GM23338 (cell line): Measurements from ENCODE around the gene TSPAN12. TPM values are rescaled to one million over a fixed set of nuclear protein-coding genes. Genes with fewer than 3 reads are reported as not detected.

ENCODE experiments used
- ATAC-seq: fragments of 200-7000 bp; cut with Tn5 transposase; 3 replicates; pipeline ENCODE4 v1.9.1; 2020
- DNase-seq: peaks from one replicate; pipeline ENCODE4 v3.0.0-alpha.2; 2015; ENCODE audit warnings: low spot score
- H2AFZ ChIP-seq: fragments of 200-600 bp; sonication (generic); 2 replicates; pipeline ENCODE4 v1.8.0; 2016; ENCODE audit warnings: antibody characterized with exemption, mild to moderate bottlenecking, moderate library complexity
- H3F3A ChIP-seq: fragments of 200-600 bp; sonication (generic); replicated peaks from 2 replicates; pipeline ENCODE4 v1.8.0; 2017; ENCODE audit warnings: antibody characterized with exemption, mixed run types, low read depth
- H3K27ac ChIP-seq: fragments of 200-600 bp; sonication (generic); 2 replicates; pipeline ENCODE4 v1.6.1; 2016; ENCODE audit warnings: low read depth
- H3K27me3 ChIP-seq: fragments of 200-600 bp; sonication (generic); 2 replicates; pipeline ENCODE4 v1.8.0; 2016; ENCODE audit warnings: mild to moderate bottlenecking, mixed run types, moderate library complexity; ENCODE audit not compliant: insufficient read depth
- H3K36me3 ChIP-seq: fragments of 200-600 bp; sonication (generic); 2 replicates; pipeline ENCODE4 v1.8.0; 2016; ENCODE audit warnings: mild to moderate bottlenecking; ENCODE audit not compliant: insufficient read depth
- H3K4me1 ChIP-seq: fragments of 200-600 bp; sonication (generic); 2 replicates; pipeline ENCODE4 v1.8.0; 2016; ENCODE audit warnings: mild to moderate bottlenecking, moderate library complexity; ENCODE audit not compliant: insufficient read depth
- H3K4me2 ChIP-seq: fragments of 200-600 bp; sonication (generic); 2 replicates; pipeline ENCODE4 v1.7.1; 2017; ENCODE audit warnings: mixed run types
- H3K4me3 ChIP-seq: fragments of 200-600 bp; sonication (generic); 2 replicates; pipeline ENCODE4 v1.6.1; 2016; ENCODE audit warnings: mixed run types
- H3K79me2 ChIP-seq: fragments of 200-600 bp; sonication (generic); replicated peaks from 2 replicates; pipeline ENCODE4 v1.8.0; 2017; ENCODE audit warnings: mild to moderate bottlenecking; ENCODE audit not compliant: insufficient read depth
- H3K9me2 ChIP-seq: fragments of 200-600 bp; sonication (generic); 2 replicates; pipeline ENCODE4 v1.8.0; 2017; ENCODE audit not compliant: insufficient read depth
- H4K20me1 ChIP-seq: fragments of 200-600 bp; sonication (generic); replicated peaks from 2 replicates; pipeline ENCODE4 v1.8.0; 2017; ENCODE audit warnings: mild to moderate bottlenecking; ENCODE audit not compliant: insufficient read depth
- H3K27ac Mint-ChIP-seq: 2 replicates; pipeline ENCODE4 v1.8.0; 2020; ENCODE audit warnings: inconsistent platforms, mild to moderate bottlenecking, moderate library complexity, mixed read lengths
- H3K27me3 Mint-ChIP-seq: 3 replicates; pipeline ENCODE4 v1.8.0; 2022; ENCODE audit warnings: low read depth, mild to moderate bottlenecking, moderate library complexity, mixed read lengths, inconsistent platforms; ENCODE audit not compliant: insufficient read depth, poor library complexity
- H3K36me3 Mint-ChIP-seq: 3 replicates; pipeline ENCODE4 v1.8.0; 2021; ENCODE audit warnings: low read depth, mild to moderate bottlenecking, inconsistent platforms, moderate library complexity, mixed read lengths
- H3K4me1 Mint-ChIP-seq: 3 replicates; pipeline ENCODE4 v1.8.0; 2020; ENCODE audit warnings: mild to moderate bottlenecking, inconsistent platforms, mixed read lengths
- H3K4me3 Mint-ChIP-seq: 3 replicates; pipeline ENCODE4 v1.8.0; 2021; ENCODE audit warnings: moderate library complexity, mild to moderate bottlenecking, inconsistent platforms, mixed read lengths
- H3K9me3 Mint-ChIP-seq: 3 replicates; pipeline ENCODE4 v1.8.0; 2020; ENCODE audit warnings: moderate library complexity, mild to moderate bottlenecking, inconsistent platforms, mixed read lengths
- CREB1 ChIP-seq: fragments of 250-450 bp; sonication (Bioruptor Pico); IDR thresholded peaks from 2 replicates; pipeline ENCODE4 v1.5.0; 2020; ENCODE audit warnings: low read depth, mild to moderate bottlenecking, moderate library complexity
- EZH2 ChIP-seq: fragments of 200-600 bp; sonication (generic); IDR thresholded peaks from one replicate; pipeline ENCODE4 v1.8.0; 2017; ENCODE audit warnings: antibody characterized with exemption, mild to moderate bottlenecking, low read depth; ENCODE audit not compliant: unreplicated experiment
- EZH2phosphoT487 ChIP-seq: fragments of 200-600 bp; sonication (generic); IDR thresholded peaks from one replicate; pipeline ENCODE4 v1.8.1; 2018; ENCODE audit warnings: antibody characterized with exemption; ENCODE audit not compliant: unreplicated experiment
- JUNB ChIP-seq: IDR thresholded peaks from one replicate; pipeline ENCODE4 v1.6.1; 2016; ENCODE audit warnings: antibody characterized with exemption; ENCODE audit not compliant: unreplicated experiment
- NANOG ChIP-seq: IDR thresholded peaks from 2 replicates; pipeline ENCODE4 v1.6.1; 2016; ENCODE audit warnings: antibody characterized with exemption, borderline replicate concordance
- POLR2AphosphoS5 ChIP-seq: IDR thresholded peaks from 2 replicates; pipeline ENCODE4 v1.6.1; 2016; ENCODE audit warnings: antibody characterized with exemption, low read depth
- STAT1 ChIP-seq: IDR thresholded peaks from one replicate; pipeline ENCODE4 v1.6.1; 2016; ENCODE audit warnings: antibody characterized with exemption; ENCODE audit not compliant: unreplicated experiment
- ZNF114 ChIP-seq: fragments of 250-450 bp; sonication (Bioruptor Pico); IDR thresholded peaks from 2 replicates; pipeline ENCODE4 v1.5.0; 2020; ENCODE audit warnings: mild to moderate bottlenecking, moderate library complexity
- ZNF331 ChIP-seq: fragments of 250-450 bp; sonication (Bioruptor Pico); IDR thresholded peaks from 2 replicates; pipeline ENCODE4 v1.5.0; 2020; ENCODE audit warnings: low read depth, mild to moderate bottlenecking, moderate library complexity
- polyA plus RNA-seq: library from polyadenylated mRNA; unstranded; fragments of >200 nt; fragmentation: Nextera tagmentation; extraction: Ambion mirVana; gene quantifications from 2 replicates; pipeline ENCODE4 v1.2.1, GENCODE V29; 2016
- total RNA-seq: library from RNA; depleted of rRNA; stranded (reverse); fragments of >200 nt; shearing (Covaris generic); gene quantifications from 2 replicates; pipeline ENCODE4 v1.2.3, GENCODE V29; 2014
- TF ChIP-seq, protein P1 (sequence below): IDR thresholded peaks from 2 replicates; pipeline ENCODE4 v1.6.1; 2016; ENCODE audit warnings: antibody characterized with exemption
- TF ChIP-seq, protein P2 (sequence below): IDR thresholded peaks from one replicate; pipeline ENCODE4 v1.6.1; 2018; ENCODE audit warnings: antibody characterized with exemption; ENCODE audit not compliant: unreplicated experiment
- TF ChIP-seq, protein P3 (sequence below), 2 experiments: fragments of 200-600 bp in 1 of 2; sonication (generic) in 1 of 2; conservative IDR thresholded peaks; 2 replicates each; pipeline versions ENCODE4 v1.5.1 to v1.6.1; 2016 to 2017; ENCODE audit warnings: antibody characterized with exemption in 2 of 2, low read depth in 2 of 2, mild to moderate bottlenecking in 2 of 2, moderate library complexity in 1 of 2
- TF ChIP-seq, protein P4 (sequence below): fragments of 250-450 bp; sonication (Bioruptor Pico); IDR thresholded peaks from 2 replicates; pipeline ENCODE4 v1.5.0; 2020; ENCODE audit warnings: mild to moderate bottlenecking, moderate library complexity

Gene TSPAN12
- total and polyA plus RNA-seq, 2 experiments from 2014 or later: 9.7 to 11.7 TPM

DNA sequence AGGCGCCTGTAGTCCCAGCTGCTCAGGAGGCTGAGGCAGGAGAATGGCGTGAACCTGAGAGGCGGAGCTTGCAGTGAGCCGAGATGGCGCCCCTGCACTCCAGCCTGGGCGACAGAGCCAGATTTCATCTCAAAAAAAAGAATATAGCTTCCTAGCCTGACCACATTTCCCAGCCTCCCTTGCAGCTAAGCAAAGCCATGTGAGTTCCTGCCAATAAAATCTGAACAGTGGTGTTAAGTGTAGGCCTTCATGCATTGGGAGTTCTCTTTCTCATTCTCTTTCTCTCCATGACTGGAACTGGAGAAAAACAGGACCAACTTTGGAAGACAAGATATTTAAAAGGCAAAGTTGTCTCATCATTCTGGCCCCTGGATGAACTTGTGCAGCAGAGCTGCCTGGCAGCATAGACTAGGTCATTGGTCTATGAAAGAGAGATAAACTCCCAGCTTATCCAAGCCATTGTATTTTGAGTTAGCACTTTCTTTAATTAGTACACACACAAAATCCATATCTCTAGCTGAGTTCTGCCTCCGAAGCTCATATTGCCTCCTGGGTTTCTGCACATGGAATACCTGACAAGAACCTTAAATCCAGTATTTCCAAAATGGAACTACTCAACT, 60.8 kb downstream of the TSPAN12 start:
- ATAC-seq: no peak
- Histone ChIP-seq H3K79me2 (no peaks in the 10 kb centered on the region), H3K27ac (no peak overlapping the region), H3K36me3 (no peaks in the 10 kb centered on the region), H3K4me2 (no peak overlapping the region), H4K20me1 (no peaks in the 10 kb centered on the region), H3K9me2 (0 out of 2 replicates have a peak, but pooled peaks cover 2% of the 10 kb centered on the region), H3K4me3 (no peak overlapping the region), H3K27me3 (no peaks in the 10 kb centered on the region), H3F3A (no peaks in the 10 kb centered on the region), H2AFZ (no peak overlapping the region), H3K4me1 (peaks cover 9% of the 10 kb centered on the region)
- H3K36me3 Mint-ChIP-seq: peaks cover 11% of the 10 kb centered on the region
- no peak for DNase-seq
- H3K4me1 Mint-ChIP-seq: peaks cover 23% of the 10 kb centered on the region
- H3K27ac Mint-ChIP-seq: no peak overlapping the region
- H3K4me3 Mint-ChIP-seq: no peak overlapping the region
- TF ChIP-seq, protein P1, sequence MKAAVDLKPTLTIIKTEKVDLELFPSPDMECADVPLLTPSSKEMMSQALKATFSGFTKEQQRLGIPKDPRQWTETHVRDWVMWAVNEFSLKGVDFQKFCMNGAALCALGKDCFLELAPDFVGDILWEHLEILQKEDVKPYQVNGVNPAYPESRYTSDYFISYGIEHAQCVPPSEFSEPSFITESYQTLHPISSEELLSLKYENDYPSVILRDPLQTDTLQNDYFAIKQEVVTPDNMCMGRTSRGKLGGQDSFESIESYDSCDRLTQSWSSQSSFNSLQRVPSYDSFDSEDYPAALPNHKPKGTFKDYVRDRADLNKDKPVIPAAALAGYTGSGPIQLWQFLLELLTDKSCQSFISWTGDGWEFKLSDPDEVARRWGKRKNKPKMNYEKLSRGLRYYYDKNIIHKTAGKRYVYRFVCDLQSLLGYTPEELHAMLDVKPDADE: no peak
- TF ChIP-seq, protein P2, sequence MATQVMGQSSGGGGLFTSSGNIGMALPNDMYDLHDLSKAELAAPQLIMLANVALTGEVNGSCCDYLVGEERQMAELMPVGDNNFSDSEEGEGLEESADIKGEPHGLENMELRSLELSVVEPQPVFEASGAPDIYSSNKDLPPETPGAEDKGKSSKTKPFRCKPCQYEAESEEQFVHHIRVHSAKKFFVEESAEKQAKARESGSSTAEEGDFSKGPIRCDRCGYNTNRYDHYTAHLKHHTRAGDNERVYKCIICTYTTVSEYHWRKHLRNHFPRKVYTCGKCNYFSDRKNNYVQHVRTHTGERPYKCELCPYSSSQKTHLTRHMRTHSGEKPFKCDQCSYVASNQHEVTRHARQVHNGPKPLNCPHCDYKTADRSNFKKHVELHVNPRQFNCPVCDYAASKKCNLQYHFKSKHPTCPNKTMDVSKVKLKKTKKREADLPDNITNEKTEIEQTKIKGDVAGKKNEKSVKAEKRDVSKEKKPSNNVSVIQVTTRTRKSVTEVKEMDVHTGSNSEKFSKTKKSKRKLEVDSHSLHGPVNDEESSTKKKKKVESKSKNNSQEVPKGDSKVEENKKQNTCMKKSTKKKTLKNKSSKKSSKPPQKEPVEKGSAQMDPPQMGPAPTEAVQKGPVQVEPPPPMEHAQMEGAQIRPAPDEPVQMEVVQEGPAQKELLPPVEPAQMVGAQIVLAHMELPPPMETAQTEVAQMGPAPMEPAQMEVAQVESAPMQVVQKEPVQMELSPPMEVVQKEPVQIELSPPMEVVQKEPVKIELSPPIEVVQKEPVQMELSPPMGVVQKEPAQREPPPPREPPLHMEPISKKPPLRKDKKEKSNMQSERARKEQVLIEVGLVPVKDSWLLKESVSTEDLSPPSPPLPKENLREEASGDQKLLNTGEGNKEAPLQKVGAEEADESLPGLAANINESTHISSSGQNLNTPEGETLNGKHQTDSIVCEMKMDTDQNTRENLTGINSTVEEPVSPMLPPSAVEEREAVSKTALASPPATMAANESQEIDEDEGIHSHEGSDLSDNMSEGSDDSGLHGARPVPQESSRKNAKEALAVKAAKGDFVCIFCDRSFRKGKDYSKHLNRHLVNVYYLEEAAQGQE: no peak
- no peak for TF ChIP-seq ZNF114 (CRISPR knock-in tag)
- no peak for TF ChIP-seq STAT1
- TF ChIP-seq ZNF331 (CRISPR knock-in tag): no peak
- no peak for TF ChIP-seq EZH2
- TF ChIP-seq, protein P3, sequence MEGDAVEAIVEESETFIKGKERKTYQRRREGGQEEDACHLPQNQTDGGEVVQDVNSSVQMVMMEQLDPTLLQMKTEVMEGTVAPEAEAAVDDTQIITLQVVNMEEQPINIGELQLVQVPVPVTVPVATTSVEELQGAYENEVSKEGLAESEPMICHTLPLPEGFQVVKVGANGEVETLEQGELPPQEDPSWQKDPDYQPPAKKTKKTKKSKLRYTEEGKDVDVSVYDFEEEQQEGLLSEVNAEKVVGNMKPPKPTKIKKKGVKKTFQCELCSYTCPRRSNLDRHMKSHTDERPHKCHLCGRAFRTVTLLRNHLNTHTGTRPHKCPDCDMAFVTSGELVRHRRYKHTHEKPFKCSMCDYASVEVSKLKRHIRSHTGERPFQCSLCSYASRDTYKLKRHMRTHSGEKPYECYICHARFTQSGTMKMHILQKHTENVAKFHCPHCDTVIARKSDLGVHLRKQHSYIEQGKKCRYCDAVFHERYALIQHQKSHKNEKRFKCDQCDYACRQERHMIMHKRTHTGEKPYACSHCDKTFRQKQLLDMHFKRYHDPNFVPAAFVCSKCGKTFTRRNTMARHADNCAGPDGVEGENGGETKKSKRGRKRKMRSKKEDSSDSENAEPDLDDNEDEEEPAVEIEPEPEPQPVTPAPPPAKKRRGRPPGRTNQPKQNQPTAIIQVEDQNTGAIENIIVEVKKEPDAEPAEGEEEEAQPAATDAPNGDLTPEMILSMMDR (conservative IDR thresholded peaks at IDR 0.05; ENCODE audit: low read depth in 2 of 2): no peak
- TF ChIP-seq CREB1 (CRISPR knock-in tag): no peak
- no peak for TF ChIP-seq POLR2AphosphoS5
- no peak for TF ChIP-seq EZH2phosphoT487
- no peak for TF ChIP-seq JUNB
- TF ChIP-seq, protein P4, sequence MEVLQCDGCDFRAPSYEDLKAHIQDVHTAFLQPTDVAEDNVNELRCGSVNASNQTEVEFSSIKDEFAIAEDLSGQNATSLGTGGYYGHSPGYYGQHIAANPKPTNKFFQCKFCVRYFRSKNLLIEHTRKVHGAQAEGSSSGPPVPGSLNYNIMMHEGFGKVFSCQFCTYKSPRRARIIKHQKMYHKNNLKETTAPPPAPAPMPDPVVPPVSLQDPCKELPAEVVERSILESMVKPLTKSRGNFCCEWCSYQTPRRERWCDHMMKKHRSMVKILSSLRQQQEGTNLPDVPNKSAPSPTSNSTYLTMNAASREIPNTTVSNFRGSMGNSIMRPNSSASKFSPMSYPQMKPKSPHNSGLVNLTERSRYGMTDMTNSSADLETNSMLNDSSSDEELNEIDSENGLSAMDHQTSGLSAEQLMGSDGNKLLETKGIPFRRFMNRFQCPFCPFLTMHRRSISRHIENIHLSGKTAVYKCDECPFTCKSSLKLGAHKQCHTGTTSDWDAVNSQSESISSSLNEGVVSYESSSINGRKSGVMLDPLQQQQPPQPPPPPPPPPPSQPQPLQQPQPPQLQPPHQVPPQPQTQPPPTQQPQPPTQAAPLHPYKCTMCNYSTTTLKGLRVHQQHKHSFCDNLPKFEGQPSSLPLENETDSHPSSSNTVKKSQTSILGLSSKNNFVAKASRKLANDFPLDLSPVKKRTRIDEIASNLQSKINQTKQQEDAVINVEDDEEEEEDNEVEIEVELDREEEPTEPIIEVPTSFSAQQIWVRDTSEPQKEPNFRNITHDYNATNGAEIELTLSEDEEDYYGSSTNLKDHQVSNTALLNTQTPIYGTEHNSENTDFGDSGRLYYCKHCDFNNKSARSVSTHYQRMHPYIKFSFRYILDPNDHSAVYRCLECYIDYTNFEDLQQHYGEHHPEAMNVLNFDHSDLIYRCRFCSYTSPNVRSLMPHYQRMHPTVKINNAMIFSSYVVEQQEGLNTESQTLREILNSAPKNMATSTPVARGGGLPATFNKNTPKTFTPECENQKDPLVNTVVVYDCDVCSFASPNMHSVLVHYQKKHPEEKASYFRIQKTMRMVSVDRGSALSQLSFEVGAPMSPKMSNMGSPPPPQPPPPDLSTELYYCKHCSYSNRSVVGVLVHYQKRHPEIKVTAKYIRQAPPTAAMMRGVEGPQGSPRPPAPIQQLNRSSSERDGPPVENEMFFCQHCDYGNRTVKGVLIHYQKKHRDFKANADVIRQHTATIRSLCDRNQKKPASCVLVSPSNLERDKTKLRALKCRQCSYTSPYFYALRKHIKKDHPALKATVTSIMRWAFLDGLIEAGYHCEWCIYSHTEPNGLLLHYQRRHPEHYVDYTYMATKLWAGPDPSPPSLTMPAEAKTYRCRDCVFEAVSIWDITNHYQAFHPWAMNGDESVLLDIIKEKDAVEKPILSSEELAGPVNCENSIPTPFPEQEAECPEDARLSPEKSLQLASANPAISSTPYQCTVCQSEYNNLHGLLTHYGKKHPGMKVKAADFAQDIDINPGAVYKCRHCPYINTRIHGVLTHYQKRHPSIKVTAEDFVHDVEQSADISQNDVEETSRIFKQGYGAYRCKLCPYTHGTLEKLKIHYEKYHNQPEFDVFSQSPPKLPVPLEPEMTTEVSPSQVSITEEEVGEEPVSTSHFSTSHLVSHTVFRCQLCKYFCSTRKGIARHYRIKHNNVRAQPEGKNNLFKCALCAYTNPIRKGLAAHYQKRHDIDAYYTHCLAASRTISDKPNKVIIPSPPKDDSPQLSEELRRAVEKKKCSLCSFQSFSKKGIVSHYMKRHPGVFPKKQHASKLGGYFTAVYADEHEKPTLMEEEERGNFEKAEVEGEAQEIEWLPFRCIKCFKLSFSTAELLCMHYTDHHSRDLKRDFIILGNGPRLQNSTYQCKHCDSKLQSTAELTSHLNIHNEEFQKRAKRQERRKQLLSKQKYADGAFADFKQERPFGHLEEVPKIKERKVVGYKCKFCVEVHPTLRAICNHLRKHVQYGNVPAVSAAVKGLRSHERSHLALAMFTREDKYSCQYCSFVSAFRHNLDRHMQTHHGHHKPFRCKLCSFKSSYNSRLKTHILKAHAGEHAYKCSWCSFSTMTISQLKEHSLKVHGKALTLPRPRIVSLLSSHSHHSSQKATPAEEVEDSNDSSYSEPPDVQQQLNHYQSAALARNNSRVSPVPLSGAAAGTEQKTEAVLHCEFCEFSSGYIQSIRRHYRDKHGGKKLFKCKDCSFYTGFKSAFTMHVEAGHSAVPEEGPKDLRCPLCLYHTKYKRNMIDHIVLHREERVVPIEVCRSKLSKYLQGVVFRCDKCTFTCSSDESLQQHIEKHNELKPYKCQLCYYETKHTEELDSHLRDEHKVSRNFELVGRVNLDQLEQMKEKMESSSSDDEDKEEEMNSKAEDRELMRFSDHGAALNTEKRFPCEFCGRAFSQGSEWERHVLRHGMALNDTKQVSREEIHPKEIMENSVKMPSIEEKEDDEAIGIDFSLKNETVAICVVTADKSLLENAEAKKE (CRISPR knock-in tag): no peak
- TF ChIP-seq NANOG: no peak
- H3K9me3 Mint-ChIP-seq: peaks cover 7% of the 10 kb centered on the region; the same call in 2 of the 3 replicates
- H3K27me3 Mint-ChIP-seq: peaks cover 2% of the 10 kb centered on the region
